Hindlimb muscle (tissue), 1 donor: ENCODE measurements around the gene SFT2D3. TPM values are rescaled to one million over a fixed set of nuclear protein-coding genes. Genes with fewer than 3 reads are reported as not detected.

Source experiments
- DNase-seq: peaks from one replicate; pipeline ENCODE4 v3.0.0-alpha.2; 2013
- polyA plus RNA-seq: library from polyadenylated mRNA; unstranded; fragments of 120-200 nt; gene quantifications from one replicate; pipeline ENCODE4 v1.2.1, GENCODE V29; 2013; ENCODE audit not compliant: insufficient read length

Gene SFT2D3
- polyA plus RNA-seq, 1 donor: not detected

GRCh38 chr2:127664895-127665225 lies 36.4 kb upstream of the SFT2D3 start:
- no peak for DNase-seq

- DNase-seq: no peak
Observed at GRCh38 chr2:127665267-127665893, 35.9 kb upstream of the SFT2D3 start.

DNA sequence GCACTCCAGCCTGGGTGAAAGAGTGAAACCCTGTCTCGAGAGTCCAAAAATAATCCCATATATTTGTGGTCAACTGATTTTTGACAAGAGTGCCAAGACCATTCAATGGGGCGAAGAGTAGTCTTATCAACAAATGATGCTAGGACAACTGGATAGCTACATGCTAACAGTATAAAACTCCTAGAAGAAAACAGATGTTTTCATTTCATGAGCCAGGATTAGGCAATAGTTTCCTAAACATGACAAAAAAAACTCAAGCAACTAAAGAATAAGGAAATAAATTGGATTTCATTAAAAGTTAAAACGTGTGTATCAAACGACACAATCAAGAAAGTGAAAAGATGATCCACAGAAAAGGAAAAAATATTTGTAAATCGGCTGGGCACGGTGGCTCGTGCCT lies 32.2 kb upstream of the SFT2D3 start:
- no peak for DNase-seq

DNA sequence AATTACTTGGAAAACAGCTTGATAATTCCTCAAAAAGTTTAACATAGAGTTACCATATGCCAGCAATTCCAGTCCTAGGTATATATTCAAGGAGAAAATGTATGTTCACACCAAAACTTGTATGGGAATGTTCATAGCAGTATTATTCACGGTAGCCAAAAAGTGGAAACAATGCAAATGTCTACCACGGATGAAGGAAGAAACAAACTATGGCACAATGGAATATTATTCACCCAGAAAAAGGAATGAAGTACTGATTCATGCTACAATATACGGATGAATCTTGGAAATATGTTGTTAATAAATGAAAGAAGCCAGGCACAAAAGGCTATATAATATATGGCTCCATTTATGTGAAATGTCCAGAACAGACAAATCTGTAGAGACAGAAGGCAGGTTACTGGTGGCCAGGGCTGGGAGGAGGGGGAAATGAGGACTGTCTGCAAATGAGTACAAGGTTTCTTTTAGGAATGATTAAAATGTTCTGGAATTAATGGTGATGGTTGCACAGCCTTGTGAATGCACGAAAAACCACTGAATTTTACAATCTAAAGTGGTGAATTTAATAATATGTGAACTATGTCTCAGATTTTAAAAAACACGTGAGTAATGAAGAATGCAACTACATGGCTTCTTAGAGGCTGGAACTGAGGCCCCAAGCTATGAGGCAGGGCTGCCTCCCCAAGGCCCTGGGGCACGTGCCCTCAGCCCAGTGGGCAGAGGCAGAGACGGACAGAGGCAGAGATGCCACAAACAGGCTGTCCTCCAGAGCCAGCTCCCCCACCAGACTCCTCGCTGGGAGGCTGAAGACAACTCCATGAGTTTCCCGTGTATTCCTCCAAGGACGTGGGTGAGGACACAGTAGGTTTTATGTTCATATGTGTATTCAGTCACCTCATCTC lies 31.0 kb upstream of the SFT2D3 start:
- DNase-seq: no peak

GRCh38 chr2:127670957-127671290 lies 30.4 kb upstream of the SFT2D3 start:
- DNase-seq: no peak

DNA sequence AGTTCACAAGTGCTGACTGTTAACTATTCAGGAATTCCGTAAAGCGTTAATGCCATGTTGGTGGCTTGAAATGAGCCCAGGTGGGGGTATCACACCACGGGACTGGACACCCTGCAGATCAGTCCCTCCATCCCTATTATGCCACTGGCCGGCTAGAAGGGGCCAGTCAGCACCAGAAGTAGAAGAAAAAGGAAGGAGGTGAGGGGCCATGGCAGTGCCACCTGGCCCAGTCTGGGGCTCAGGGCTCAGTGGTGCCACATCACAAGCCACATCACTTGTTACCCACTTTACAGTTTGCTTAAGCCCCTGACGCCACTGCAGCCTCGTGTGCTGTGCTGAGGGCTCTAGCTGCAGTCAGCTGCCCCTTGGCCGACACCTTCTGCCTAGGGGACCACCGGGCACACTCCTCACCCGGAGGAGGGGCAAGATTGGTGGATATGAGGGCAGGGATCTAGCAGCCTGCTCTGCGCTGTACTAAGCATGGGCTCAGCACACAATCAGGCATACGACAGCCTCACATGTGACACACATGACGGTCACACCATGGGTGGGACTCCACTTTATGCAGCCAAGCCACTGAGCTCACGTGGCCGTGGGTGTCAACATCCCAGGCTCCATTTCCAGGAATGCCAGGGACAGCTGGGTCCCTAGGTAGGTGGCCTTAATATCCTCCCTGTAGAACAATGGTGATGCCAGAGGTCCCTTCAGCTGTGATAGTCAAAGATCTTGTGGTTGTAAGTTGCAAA lies 29.6 kb upstream of the SFT2D3 start:
- DNase-seq: no peak

- DNase-seq: no peak
Observed at GRCh38 chr2:127672341-127673224, 28.7 kb upstream of the SFT2D3 start.

DNA sequence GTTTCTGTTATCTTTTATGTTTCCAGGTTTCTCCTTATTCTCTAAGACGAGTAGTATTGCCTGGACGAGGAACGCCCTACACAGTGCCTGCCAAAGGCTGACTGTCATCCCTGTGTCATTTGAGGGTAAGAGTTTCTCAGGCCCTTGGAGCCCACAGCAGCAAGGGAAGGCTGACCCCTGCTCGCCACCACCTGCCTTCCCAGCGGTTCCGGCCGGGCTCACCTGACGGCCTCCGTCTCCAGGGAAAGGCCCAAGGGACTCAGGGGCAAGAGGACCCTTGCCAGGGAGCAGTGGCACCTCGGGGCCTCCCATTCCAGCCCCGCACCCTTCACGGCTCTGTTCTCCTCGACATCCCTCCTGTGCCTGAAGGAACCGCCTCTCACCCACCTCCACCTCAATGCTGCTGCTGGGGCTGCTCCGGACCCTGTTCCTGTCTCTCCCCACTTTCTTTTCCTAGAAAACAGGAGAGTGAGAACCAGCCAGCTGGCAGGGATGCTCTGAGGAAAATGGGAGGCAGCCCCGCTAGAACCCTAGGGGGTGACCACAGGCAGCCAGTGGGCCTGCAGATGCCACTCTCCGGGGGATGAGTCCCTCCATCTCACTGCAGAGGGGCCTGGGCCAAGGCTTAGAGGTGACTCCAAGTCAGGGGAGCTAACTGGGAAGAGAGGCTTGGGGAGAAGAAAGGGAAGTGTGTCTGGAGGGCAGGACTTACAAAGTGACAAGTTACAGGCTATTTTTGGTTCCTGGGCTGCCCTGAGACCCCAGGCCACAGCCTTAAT lies 27.8 kb upstream of the SFT2D3 start:
- no peak for DNase-seq

DNA sequence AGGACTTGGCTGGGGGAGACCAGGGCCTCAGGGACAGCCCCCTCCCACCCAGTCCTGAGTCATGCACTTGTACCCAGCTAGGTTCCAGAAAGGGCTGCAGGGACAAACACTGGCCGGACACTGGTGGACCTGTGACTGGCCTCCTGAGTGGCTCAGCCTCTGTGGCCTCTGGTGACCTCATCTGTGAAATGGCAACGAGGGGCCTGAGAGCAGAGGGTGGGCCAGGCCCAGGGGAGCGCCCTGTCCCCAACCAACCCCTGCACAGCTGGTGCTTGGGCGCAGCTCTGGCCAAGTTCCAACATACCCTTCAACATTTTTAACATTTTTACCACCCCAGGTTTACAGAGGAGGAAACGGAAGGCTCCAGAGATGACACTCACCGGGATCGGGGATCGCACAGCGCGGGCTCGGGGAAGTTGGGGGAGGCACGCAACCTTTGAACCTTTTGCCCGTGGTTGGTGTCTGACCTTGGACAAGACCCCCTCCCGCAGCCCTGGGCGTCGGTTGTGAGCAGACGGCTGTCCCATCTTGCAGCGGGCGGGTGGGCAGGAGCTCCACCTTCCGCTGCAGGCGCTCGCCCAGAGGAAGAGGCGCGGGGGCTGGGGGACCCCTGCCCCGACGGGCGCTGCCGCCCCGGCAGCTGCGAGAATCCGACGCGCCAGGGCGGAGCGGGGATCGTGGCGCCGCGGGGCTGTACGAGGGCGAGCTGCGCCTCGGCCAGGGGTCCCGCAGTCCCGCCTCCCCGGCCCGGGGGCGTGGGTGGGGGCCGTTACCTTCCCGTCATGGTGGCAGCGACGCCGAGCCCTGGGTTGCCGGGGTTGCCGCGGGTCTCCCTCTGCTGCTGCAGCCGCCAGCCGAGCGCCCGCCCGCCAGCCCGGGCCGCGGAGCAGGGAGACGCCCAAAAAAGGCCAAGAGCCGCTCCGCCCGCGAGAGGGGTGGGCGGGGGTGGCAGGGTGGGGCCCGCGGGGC lies 26.8 kb upstream of the SFT2D3 start:
- no peak for DNase-seq

- no peak for DNase-seq
Observed at GRCh38 chr2:127675331-127676261, 25.7 kb upstream of the SFT2D3 start, which contains the start of gene LIMS2. TSS of gene LIMS2 (minus strand) at chr2:127675530. CDS start at chr2:127675024, 506 bp downstream.

DNA sequence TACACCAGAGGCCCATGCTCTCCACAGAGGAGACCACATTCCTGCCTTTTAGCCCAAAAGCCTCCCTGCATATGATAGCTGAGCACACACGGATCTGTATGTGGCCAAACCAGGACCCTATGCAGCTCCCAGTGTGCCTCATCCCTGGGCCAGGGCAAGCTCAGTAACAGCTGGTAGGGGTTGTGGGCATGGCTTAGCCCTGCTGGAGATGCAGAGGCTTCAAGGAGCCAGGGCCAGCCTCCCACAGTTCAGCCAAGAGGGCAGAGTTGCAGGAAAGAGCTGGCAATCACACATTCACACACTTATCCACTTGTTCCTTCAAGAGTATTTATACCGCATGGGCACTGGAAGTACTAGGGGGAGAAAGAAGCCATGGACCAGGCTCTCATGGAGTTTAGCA lies 24.4 kb upstream of the SFT2D3 start:
- no peak for DNase-seq

GRCh38 chr2:127678531-127678930 lies 22.8 kb upstream of the SFT2D3 start:
- DNase-seq: no peak

GRCh38 chr2:127678991-127679390 lies 22.3 kb upstream of the SFT2D3 start:
- no peak for DNase-seq

DNA sequence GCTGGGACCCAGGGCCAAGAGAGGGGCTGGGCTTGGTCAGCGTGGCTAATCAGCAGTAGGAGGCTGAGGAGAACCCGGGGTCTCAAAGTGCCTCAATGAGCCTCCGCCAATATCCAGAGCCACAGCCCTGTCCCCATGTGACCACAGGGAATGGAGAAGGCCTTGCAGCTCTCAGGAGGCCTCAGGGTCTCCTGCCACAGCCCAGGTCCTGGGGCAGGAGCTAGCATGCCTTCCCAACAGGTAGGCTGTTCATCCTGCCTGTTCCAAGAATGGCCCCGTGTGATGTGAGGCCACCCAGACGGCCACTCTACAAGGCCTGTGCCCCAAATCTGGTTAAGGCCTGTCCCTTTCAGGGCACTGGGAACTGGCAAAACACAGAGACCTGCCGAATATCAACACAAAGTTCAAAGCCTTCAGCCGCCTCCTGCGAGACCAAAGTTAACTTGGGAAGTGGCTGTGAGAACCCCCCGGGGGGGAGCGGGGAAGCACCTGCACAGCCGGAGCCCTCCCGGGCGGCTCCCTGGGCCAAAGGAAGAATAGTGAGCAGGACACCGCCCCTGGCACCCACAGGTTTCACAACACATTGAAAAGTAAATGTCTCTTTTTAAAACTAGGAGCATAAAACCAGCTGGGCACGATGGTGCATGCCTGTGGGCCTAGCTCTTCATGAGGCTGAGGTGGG lies 21.5 kb upstream of the SFT2D3 start:
- no peak for DNase-seq

GRCh38 chr2:127680706-127681287 lies 20.5 kb upstream of the SFT2D3 start:
- no peak for DNase-seq

DNA sequence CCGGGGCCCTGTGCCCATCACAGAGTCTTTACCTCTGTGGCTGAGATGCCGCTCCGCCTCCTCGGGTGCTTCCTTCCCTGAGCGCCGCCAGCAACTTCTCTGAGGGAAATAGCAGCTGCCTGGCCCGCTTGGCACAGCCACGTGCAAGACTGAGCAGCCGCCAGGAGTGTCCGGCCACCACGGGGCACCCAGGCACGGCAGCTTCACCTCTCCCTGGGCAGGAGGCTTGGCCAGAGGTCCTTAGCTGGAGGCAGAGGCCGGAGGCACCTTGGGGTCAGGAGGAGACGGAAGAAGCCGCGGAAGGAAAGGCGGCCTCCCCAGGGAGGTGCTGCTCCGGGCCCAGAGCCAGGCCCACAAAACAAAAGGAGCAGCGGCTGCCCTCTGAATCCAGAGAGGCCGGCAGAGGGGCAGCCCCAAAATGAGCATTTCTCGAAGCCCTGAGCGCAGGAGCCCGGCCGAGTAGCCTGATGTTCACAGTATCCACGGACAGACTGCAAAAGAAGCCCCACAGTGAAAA lies 20.0 kb upstream of the SFT2D3 start:
- DNase-seq: no peak

DNA sequence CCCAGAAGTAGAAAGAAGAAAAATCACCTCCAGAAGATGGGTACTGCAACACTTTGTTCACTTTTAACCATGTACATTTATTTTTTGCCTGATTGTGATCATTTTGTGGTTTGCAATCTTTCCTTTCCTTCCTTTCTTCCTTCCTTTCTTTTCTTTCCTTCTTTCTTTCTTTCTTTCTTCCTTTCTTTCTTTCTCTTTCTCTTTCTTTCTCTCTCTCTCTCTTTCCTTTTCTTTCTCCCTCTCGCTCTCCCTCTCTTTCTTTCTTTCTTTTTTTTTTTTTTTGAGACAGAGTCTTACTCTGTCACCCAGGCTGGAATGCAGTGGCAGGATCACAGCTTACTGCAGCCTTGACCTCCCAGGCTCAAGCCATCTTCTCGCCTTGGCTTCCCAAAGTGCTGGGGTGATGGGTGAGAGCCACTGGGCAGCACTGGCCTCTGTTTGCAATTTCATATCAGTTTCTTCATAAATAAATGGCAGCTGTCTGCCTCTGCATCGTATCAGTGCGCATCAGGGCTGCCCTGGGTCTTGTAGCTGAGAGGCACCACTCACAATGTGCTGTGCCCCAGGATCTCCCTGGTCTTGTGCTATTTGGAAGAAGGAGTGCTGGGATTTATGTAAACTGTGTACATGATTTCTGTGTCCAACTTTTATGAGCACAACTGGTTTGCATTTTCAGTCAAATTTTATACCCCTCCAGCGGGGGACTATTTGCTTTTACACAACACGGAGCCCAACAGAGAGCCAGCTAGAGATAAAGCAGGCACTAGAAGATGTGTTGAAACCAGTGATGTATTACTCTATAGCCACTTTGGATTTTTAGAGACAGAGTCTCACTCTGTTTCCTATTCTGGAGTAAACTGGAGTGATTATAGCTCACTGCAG lies 19.1 kb upstream of the SFT2D3 start:
- no peak for DNase-seq
